WTC11 (cell line): ENCODE measurements around the gene LRRN4CL. TPM values are rescaled to one million over a fixed set of nuclear protein-coding genes. Genes with fewer than 3 reads are reported as not detected.

Experiments used
- ATAC-seq: fragments of 200-7000 bp; cut with Tn5 transposase; 2 replicates; pipeline ENCODE4 v1.10.0; 2021; ENCODE audit warnings: mild to moderate bottlenecking, moderate library complexity
- CTCF ChIA-PET: fragments of 300-600 bp; sonication (Branson Sonifier 250); formaldehyde crosslinking; loops from one replicate; lab custom pipeline; 2021; ENCODE audit warnings: antibody characterized with exemption; lab: Charles Lee
- POLR2A ChIA-PET: fragments of 350-600 bp; sonication (Branson Sonifier 250); formaldehyde crosslinking; loops from one replicate; lab custom pipeline; 2021; ENCODE audit warnings: antibody characterized with exemption; lab: Charles Lee
- DNase-seq: peaks from one replicate; pipeline ENCODE4 v3.0.0; 2021; ENCODE audit warnings: low spot score
- H3K27ac Mint-ChIP-seq: 2 replicates; pipeline ENCODE4 v1.8.0; 2021; ENCODE audit warnings: mixed read lengths
- H3K27me3 Mint-ChIP-seq: 2 replicates; pipeline ENCODE4 v1.8.0; 2021; ENCODE audit warnings: low read depth, mild to moderate bottlenecking, moderate library complexity, mixed read lengths
- H3K36me3 Mint-ChIP-seq: 2 replicates; pipeline ENCODE4 v1.8.0; 2021; ENCODE audit warnings: mixed read lengths
- H3K4me1 Mint-ChIP-seq: 2 replicates; pipeline ENCODE4 v1.8.0; 2022; ENCODE audit warnings: mixed read lengths
- H3K4me3 Mint-ChIP-seq: 2 replicates; pipeline ENCODE4 v1.8.0; 2021; ENCODE audit warnings: mild to moderate bottlenecking, moderate library complexity, mixed read lengths
- H3K9me3 Mint-ChIP-seq: 2 replicates; pipeline ENCODE4 v1.8.0; 2021; ENCODE audit warnings: mixed read lengths
- CREM ChIP-seq: sonication (generic); formaldehyde crosslinking; IDR thresholded peaks from 2 replicates; pipeline ENCODE4 v1.8.1; 2022; ENCODE audit warnings: mild to moderate bottlenecking, missing genetic modification reagents, moderate library complexity
- ELF4 ChIP-seq: sonication (generic); formaldehyde crosslinking; IDR thresholded peaks from 2 replicates; pipeline ENCODE4 v1.8.1; 2022; ENCODE audit warnings: low read depth, mild to moderate bottlenecking, moderate library complexity, missing genetic modification reagents
- EMX1 ChIP-seq: fragments of 250-450 bp; sonication (Bioruptor Pico); IDR thresholded peaks from 2 replicates; pipeline ENCODE4 v1.8.0; 2021; ENCODE audit warnings: mild to moderate bottlenecking
- FOXK1 ChIP-seq: sonication (generic); formaldehyde crosslinking; IDR thresholded peaks from 2 replicates; pipeline ENCODE4 v1.8.0; 2022; ENCODE audit warnings: mild to moderate bottlenecking, moderate library complexity, missing genetic modification reagents
- MXD4 ChIP-seq: fragments of 250-450 bp; sonication (Bioruptor Pico); IDR thresholded peaks from 2 replicates; pipeline ENCODE4 v1.8.0; 2021; ENCODE audit warnings: mild to moderate bottlenecking, moderate library complexity, borderline replicate concordance
- NFE2L1 ChIP-seq: sonication (generic); formaldehyde crosslinking; IDR thresholded peaks from 2 replicates; pipeline ENCODE4 v1.8.1; 2023; ENCODE audit warnings: missing genetic modification reagents
- TP53 ChIP-seq: sonication (generic); formaldehyde crosslinking; IDR thresholded peaks from 2 replicates; pipeline ENCODE4 v1.8.1; 2023; ENCODE audit warnings: mild to moderate bottlenecking, missing genetic modification reagents
- ZNF219 ChIP-seq: sonication (generic); formaldehyde crosslinking; IDR thresholded peaks from 2 replicates; pipeline ENCODE4 v1.8.0; 2023; ENCODE audit warnings: missing genetic modification reagents, mild to moderate bottlenecking, borderline replicate concordance
- total RNA-seq: library from RNA; stranded (reverse); gene quantifications from 3 replicates; pipeline ENCODE4 v1.2.3, GENCODE V29; 2021
- TF ChIP-seq, protein P1 (sequence below): fragments of 250-450 bp; sonication (Bioruptor Pico); IDR thresholded peaks from 2 replicates; pipeline ENCODE4 v1.9.0; 2021; ENCODE audit warnings: mild to moderate bottlenecking
- TF ChIP-seq, protein P2 (sequence below): sonication (generic); formaldehyde crosslinking; IDR thresholded peaks from 2 replicates; pipeline ENCODE4 v1.8.0; 2023; ENCODE audit warnings: missing genetic modification reagents, mild to moderate bottlenecking, borderline replicate concordance
- TF ChIP-seq, protein P3 (sequence below): fragments of 250-450 bp; sonication (Bioruptor Pico); IDR thresholded peaks from 2 replicates; pipeline ENCODE4 v1.9.0; 2021; ENCODE audit warnings: mild to moderate bottlenecking

Gene LRRN4CL
- total RNA-seq, 1 experiment from 2014 or later: 0.39 TPM

DNA sequence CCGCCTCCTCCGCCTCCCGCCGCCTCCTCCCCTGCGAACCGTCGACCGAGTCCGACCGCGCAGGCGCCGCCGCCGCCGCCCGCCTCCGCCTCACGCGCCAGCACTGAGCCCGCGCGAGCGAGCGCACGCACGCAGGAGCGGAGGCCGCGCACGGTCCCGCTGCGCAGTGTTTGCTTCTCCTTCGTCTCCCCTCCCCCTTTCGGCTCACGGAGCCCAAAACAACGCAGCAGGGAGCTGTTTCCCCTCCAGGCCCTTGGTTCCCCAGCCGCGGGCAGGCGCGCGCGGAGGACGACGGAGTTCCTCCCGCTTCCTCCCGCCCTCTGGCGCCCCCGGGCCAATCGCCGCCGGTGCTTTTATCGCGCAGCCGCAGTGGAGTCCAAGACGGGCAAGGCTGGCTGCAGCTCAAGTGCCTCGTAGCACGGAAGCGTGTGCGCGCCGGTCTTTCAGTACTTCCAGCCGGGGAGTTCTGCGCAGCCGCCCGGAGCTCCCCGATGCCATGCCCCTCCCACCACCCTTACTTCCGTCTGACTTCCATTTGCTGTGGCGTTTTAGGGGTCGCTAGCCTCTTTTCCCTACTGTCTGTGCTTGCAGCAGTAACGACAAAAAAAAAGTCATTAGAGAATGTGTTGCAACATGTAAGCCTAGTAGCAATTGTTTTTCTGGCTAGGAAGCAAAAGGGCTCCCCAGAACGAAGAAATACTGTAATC is 38.0 kb upstream of the LRRN4CL start, which contains the start of gene HNRNPUL2 (continued):
- TF ChIP-seq, protein P1, sequence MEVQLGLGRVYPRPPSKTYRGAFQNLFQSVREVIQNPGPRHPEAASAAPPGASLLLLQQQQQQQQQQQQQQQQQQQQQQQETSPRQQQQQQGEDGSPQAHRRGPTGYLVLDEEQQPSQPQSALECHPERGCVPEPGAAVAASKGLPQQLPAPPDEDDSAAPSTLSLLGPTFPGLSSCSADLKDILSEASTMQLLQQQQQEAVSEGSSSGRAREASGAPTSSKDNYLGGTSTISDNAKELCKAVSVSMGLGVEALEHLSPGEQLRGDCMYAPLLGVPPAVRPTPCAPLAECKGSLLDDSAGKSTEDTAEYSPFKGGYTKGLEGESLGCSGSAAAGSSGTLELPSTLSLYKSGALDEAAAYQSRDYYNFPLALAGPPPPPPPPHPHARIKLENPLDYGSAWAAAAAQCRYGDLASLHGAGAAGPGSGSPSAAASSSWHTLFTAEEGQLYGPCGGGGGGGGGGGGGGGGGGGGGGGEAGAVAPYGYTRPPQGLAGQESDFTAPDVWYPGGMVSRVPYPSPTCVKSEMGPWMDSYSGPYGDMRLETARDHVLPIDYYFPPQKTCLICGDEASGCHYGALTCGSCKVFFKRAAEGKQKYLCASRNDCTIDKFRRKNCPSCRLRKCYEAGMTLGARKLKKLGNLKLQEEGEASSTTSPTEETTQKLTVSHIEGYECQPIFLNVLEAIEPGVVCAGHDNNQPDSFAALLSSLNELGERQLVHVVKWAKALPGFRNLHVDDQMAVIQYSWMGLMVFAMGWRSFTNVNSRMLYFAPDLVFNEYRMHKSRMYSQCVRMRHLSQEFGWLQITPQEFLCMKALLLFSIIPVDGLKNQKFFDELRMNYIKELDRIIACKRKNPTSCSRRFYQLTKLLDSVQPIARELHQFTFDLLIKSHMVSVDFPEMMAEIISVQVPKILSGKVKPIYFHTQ (CRISPR knock-in tag): no peak
- TF ChIP-seq FOXK1 (CRISPR knock-in tag) (peak; percentile 89), ZNF219 (no peak), ELF4 (CRISPR knock-in tag) (0 out of 2 replicates have a peak, but pooled peaks have one; percentile 41), CREM (peak; percentile 77; the same call in 1 of the 2 replicates), MXD4 (CRISPR knock-in tag) (no peak), EMX1 (CRISPR knock-in tag) (0 out of 2 replicates have a peak, but pooled peaks have one; percentile 31), NFE2L1 (CRISPR knock-in tag) (peak; percentile 87; the same call in 1 of the 2 replicates)
- TF ChIP-seq, protein P2, sequence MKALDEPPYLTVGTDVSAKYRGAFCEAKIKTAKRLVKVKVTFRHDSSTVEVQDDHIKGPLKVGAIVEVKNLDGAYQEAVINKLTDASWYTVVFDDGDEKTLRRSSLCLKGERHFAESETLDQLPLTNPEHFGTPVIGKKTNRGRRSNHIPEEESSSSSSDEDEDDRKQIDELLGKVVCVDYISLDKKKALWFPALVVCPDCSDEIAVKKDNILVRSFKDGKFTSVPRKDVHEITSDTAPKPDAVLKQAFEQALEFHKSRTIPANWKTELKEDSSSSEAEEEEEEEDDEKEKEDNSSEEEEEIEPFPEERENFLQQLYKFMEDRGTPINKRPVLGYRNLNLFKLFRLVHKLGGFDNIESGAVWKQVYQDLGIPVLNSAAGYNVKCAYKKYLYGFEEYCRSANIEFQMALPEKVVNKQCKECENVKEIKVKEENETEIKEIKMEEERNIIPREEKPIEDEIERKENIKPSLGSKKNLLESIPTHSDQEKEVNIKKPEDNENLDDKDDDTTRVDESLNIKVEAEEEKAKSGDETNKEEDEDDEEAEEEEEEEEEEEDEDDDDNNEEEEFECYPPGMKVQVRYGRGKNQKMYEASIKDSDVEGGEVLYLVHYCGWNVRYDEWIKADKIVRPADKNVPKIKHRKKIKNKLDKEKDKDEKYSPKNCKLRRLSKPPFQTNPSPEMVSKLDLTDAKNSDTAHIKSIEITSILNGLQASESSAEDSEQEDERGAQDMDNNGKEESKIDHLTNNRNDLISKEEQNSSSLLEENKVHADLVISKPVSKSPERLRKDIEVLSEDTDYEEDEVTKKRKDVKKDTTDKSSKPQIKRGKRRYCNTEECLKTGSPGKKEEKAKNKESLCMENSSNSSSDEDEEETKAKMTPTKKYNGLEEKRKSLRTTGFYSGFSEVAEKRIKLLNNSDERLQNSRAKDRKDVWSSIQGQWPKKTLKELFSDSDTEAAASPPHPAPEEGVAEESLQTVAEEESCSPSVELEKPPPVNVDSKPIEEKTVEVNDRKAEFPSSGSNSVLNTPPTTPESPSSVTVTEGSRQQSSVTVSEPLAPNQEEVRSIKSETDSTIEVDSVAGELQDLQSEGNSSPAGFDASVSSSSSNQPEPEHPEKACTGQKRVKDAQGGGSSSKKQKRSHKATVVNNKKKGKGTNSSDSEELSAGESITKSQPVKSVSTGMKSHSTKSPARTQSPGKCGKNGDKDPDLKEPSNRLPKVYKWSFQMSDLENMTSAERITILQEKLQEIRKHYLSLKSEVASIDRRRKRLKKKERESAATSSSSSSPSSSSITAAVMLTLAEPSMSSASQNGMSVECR: no peak; the same call in 1 of the 2 replicates
- TF ChIP-seq, protein P3, sequence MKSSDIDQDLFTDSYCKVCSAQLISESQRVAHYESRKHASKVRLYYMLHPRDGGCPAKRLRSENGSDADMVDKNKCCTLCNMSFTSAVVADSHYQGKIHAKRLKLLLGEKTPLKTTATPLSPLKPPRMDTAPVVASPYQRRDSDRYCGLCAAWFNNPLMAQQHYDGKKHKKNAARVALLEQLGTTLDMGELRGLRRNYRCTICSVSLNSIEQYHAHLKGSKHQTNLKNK (CRISPR knock-in tag): no peak

DNA sequence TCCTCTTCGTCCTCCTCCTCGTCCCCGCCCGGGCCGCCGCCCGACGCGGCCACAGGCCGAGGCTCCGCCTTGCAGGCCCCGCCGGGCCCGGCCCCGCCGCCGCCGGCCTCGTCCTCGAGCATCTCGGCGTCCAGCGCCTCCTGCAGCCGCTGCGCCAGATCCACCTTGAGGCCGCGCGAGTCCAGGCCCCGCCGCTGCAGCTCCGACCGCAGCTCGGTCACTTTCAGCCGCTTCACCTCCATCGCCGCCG is 37.5 kb upstream of the LRRN4CL start:
- H3K27me3 Mint-ChIP-seq: peaks cover 4% of the 10 kb centered on the region; the same call in 1 of the 2 replicates
- H3K27ac Mint-ChIP-seq: no peak overlapping the region

More for the DNA sequence above, 37.5 kb upstream of the LRRN4CL start:
- ATAC-seq: no peak
- ChIA-PET POLR2A (interaction anchor here (0.6 to 4.2 kb wide), 20 partner anchors 11 to 154 kb away, joined by 3 to 34 read pairs (median 7); partner anchors contain the start of genes B3GAT3, BSCL2, C11orf98 and CSKMT), CTCF (interaction anchor here (0.6 to 7.6 kb wide), 27 partner anchors 10 to 302 kb away, joined by 3 to 59 read pairs (median 4); partner anchors contain the start of genes BSCL2, EEF1G, GNG3 and MTA2)
- TF ChIP-seq, protein P1 (CRISPR knock-in tag): no peak
- TF ChIP-seq TP53 (CRISPR knock-in tag): peak; percentile 74; the same call in 1 of the 2 replicates
- H3K4me3 Mint-ChIP-seq: peak overlapping the region; percentile 98
- H3K9me3 Mint-ChIP-seq: no peaks in the 10 kb centered on the region
- peaks cover 43% of the 10 kb centered on the region for H3K36me3 Mint-ChIP-seq
- no peak for DNase-seq
- H3K4me1 Mint-ChIP-seq: peaks cover 25% of the 10 kb centered on the region
